Right cardiac atrium (tissue), 5 donors: ENCODE results near the gene ORAI2. TPM values are rescaled to one million over a fixed set of nuclear protein-coding genes. Genes with fewer than 3 reads are reported as not detected.
A peak's percentile ranks its signal among the peaks of the same experiment; 100 is the strongest.
"Not testable (repeated sequence)": the region's sequence is repeated elsewhere in the genome, so short reads cannot be mapped to it uniquely, and the experiment has no call there.

Experiments used
- ATAC-seq, 2 donors: fragments of 200-7000 bp; cut with Tn5 transposase; one replicate each; pipeline versions ENCODE4 v1.8.0 to v1.9.1; 2020; ENCODE audit warnings: moderate library complexity in 2 of 2, mild to moderate bottlenecking in 1 of 2
- DNase-seq, 3 donors: peaks; one replicate each; pipeline ENCODE4 v3.0.0-alpha.2; 2020
- H3K27ac ChIP-seq: one replicate; pipeline ENCODE4 v1.5.1; 2013; ENCODE audit warnings: mild to moderate bottlenecking, low read length, control low read depth, moderate library complexity
- H3K27me3 ChIP-seq: one replicate; pipeline ENCODE4 v1.6.1; 2013; ENCODE audit not compliant: control insufficient read depth, insufficient read depth
- H3K4me1 ChIP-seq: one replicate; pipeline ENCODE4 v1.6.1; 2013; ENCODE audit warnings: low read length; ENCODE audit not compliant: control insufficient read depth, insufficient read depth
- H3K4me3 ChIP-seq: one replicate; pipeline ENCODE4 v1.5.1; 2013; ENCODE audit warnings: low read length, control low read depth
- H3K9me3 ChIP-seq: one replicate; pipeline ENCODE4 v1.6.1; 2013; ENCODE audit warnings: low read length; ENCODE audit not compliant: control insufficient read depth
- WGBS: extraction: QIAGEN DNeasy Blood & Tissue Kit; methylation state at CpG from one replicate; pipeline ENCODE4 v1.1.7; 2013; 5-methylcytosine and 5-hydroxymethylcytosine counted together
- intact Hi-C, 4 donors: fragments of 100-400 bp; cut with DNase I; formaldehyde crosslinking; loops; one replicate each; pipeline versions ENCODE4 v1.11.0 to v1.14.0; 2022 to 2023
- polyA plus RNA-seq: library from polyadenylated mRNA; stranded (reverse); fragments of 200-250 nt; gene quantifications from one replicate; pipeline ENCODE4 v1.2.3, GENCODE V29; 2013
- total RNA-seq, 4 donors: library from RNA; stranded (reverse); fragmentation: NEBNext Ultra II Directional; extraction: Animal tissue kit (Norgen Biotek cat#: 25700); gene quantifications; one replicate each; pipeline ENCODE4 v1.2.1, GENCODE V29; 2021
- donor health status: healthy with polysubstance abuse.
- donor health status: DM: no; HTN: yes; CAD: no.
- donor health status: DM: no; HTN: no; CAD: no.
- donor health status: DM: no; HTN: yes; CAD: no; lungs with severe emphysema.
- donor health status: DM: yes; HTN: yes; CAD: no.

The ORAI2 gene
- total and polyA plus RNA-seq, 5 donors = 2.9 to 7.4 (median 4.3) TPM

- Histone ChIP-seq H3K4me3 (no peak overlapping the region), H3K27me3 (no peaks in the 10 kb centered on the region), H3K27ac (no peak overlapping the region), H3K9me3 (no peaks in the 10 kb centered on the region), H3K4me1 (peaks cover 2% of the 10 kb centered on the region)
- DNase-seq = no peak
- 95% methylated on average over 8 of the region's 8 CpGs for WGBS
- ATAC-seq = no peak
- intact Hi-C loops = loop anchor here in 1 of 4 donors (10.0 kb wide), 1 partner anchor 114 kb away; the partner anchor contains the start of gene SH2B2
These were observed 34.8 kb upstream of the ORAI2 start for GRCh38 chr7:102398543-102398942.

- 89% methylated on average over 5 of the region's 5 CpGs for WGBS
- DNase-seq (no peak), ATAC-seq (no peak)
- intact Hi-C loops = no loop called here
- no peak overlapping the region for H3K4me3 ChIP-seq
- no peak overlapping the region for H3K27ac ChIP-seq
- no peaks in the 10 kb centered on the region for H3K9me3 ChIP-seq
- peaks cover 2% of the 10 kb centered on the region for H3K4me1 ChIP-seq
- H3K27me3 ChIP-seq = no peaks in the 10 kb centered on the region
These were observed 33.0 kb upstream of the ORAI2 start for GRCh38 chr7:102400360-102400759.

DNA sequence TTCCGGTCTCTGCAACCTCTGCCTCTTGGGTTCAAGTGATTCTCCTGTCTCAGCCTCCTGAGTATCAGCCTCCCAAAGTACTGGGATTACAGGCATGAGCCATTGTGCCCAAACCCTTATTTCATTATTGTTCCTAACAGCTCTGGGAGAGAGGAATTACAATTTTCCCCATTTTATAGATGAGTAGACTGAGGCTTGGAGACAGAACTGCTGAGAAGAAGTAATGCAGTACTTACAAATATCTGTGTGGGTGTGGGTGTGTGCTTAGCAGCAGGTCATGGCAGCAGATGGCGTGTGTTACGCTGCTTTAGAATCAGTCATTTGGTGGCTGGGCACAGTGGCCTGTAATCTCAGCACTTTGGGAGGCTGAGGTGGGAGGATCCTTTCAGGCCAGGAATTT, 29.8 kb upstream of the ORAI2 start:
- no peaks in the 10 kb centered on the region for H3K4me1 ChIP-seq
- no peak overlapping the region for H3K27ac ChIP-seq
- H3K4me3 ChIP-seq = no peak overlapping the region
- intact Hi-C loops = no loop called here
- 96% methylated on average over 3 of the region's 3 CpGs for WGBS
- ATAC-seq = no peak
- no peaks in the 10 kb centered on the region for H3K27me3 ChIP-seq
- no peak for DNase-seq
- no peaks in the 10 kb centered on the region for H3K9me3 ChIP-seq

- H3K4me3 ChIP-seq = no peak overlapping the region
- intact Hi-C loops = no loop called here
- DNase-seq = no peak
These were observed 29.1 kb upstream of the ORAI2 start for GRCh38 chr7:102404005-102404861.

DNA sequence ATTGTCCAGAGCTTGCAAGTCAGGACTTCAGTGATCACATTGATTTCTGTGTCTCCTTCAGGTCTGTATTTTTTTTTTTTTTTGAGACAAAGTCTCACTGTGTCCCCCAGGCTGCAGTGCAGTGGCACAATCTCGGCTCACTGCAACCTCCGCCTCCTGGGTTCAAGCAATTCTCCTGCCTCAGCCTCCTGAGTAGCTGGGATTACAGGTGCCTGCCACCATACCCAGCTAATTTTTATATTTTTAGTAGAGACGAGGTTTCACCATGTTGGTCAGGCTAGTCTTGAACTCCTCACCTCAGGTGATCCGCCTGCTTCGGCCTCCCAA, 28.6 kb upstream of the ORAI2 start:
- intact Hi-C loops, H3K27me3 ChIP-seq, H3K4me1 ChIP-seq, H3K4me3 ChIP-seq, DNase-seq, H3K9me3 ChIP-seq, ATAC-seq, H3K27ac ChIP-seq: not testable (repeated sequence)
- 93% methylated on average over 5 of the region's 5 CpGs for WGBS

More at GRCh38 chr7:102404005-102404861, 29.1 kb upstream of the ORAI2 start:
- H3K27me3 ChIP-seq = no peaks in the 10 kb centered on the region
- peak; percentile 78 to 86 for ATAC-seq
- no peaks in the 10 kb centered on the region for H3K9me3 ChIP-seq
- H3K27ac ChIP-seq = no peak overlapping the region
- 69% methylated on average over 15 of the region's 15 CpGs for WGBS
- H3K4me1 ChIP-seq = no peaks in the 10 kb centered on the region

DNA sequence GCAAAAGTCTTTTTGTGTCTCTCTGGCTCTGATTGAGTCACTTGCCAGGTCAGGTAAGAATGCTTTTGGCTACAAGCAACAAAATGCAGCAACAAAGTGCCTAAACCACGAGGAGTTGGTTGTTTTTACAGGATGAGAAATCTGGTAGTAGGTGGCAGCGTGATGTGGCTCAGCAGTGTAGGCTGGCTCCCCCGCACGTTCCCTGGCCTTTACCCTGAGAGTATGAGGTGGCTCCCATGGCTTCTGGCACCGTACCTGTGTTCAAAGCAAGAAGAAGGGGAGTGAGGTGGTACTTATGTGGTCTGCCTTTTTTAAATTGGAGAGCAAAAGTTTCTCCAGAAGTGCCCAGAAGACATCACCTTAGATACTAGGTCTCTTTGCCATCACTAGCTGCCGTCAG, 25.5 kb upstream of the ORAI2 start:
- WGBS = 95% methylated on average over 6 of the region's 6 CpGs
- Histone ChIP-seq H3K9me3 (peaks cover 1% of the 10 kb centered on the region), H3K27me3 (no peaks in the 10 kb centered on the region), H3K4me1 (no peaks in the 10 kb centered on the region), H3K27ac (no peak overlapping the region), H3K4me3 (no peak overlapping the region)
- ATAC-seq = no peak
- no peak for DNase-seq
- intact Hi-C loops = no loop called here

DNA sequence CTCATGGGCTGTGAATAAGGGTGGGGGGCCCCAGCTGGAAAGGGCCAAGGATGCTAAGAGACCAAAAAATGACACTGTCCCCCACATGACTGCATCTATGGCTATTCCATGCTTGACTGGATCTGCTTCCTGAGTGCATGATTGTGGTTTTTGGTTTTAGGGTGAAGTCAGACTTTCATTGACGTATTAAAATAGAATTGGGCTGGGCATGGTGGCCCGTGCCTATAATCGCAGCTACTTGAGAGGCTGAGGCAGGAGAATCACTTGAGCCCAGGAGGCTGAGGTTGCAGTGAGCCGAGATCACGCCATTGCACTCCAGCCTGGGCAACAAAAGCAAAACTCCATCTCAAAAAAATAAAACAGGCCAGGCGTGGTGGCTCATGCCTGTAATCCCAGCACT, 24.8 kb upstream of the ORAI2 start:
- H3K27ac ChIP-seq, intact Hi-C loops, ATAC-seq, DNase-seq, H3K27me3 ChIP-seq, H3K9me3 ChIP-seq, H3K4me1 ChIP-seq, H3K4me3 ChIP-seq: not testable (repeated sequence)
- 93% methylated on average over 6 of the region's 6 CpGs for WGBS

GRCh38 chr7:102409340-102409739, 24.0 kb upstream of the ORAI2 start:
- H3K27ac ChIP-seq = no peak overlapping the region

DNA sequence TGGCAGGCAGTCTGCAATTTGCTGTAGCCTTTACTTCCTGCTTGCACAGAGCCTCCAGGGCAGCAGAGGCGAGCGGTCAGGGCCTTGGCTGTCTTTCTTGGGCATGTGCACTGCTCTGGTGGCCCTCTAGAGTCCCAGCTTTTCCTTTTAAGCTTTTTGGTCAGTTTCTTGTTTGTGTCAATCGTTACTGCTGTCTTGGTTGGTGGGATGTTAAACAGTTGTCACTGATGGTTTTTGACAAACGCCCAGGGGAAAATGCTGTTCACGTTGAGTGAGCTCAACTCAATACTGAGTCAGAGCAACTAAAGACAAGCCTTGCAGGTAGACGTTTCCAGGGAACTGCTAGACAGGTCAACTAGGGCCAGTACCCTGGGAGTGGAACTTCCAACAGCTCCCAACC, 23.3 kb upstream of the ORAI2 start:
- Histone ChIP-seq H3K9me3 (peaks cover 1% of the 10 kb centered on the region), H3K4me1 (no peaks in the 10 kb centered on the region), H3K27ac (no peak overlapping the region), H3K27me3 (no peaks in the 10 kb centered on the region), H3K4me3 (no peak overlapping the region)
- intact Hi-C loops = no loop called here
- ATAC-seq = no peak
- WGBS = 75% methylated on average over 6 of the region's 6 CpGs
- no peak for DNase-seq

More at GRCh38 chr7:102409340-102409739, 24.0 kb upstream of the ORAI2 start:
- DNase-seq (no peak), ATAC-seq (no peak)
- H3K4me1 ChIP-seq = no peaks in the 10 kb centered on the region
- WGBS = 98% methylated on average over 4 of the region's 4 CpGs
- peaks cover 1% of the 10 kb centered on the region for H3K9me3 ChIP-seq
- no peaks in the 10 kb centered on the region for H3K27me3 ChIP-seq
- no peak overlapping the region for H3K4me3 ChIP-seq
- intact Hi-C loops = no loop called here

- ATAC-seq (no peak), DNase-seq (no peak)
- H3K27ac ChIP-seq = no peak overlapping the region
- H3K9me3 ChIP-seq = peaks cover 1% of the 10 kb centered on the region
- intact Hi-C loops = no loop called here
- no peaks in the 10 kb centered on the region for H3K4me1 ChIP-seq
- no peaks in the 10 kb centered on the region for H3K27me3 ChIP-seq
- 99% methylated on average over 5 of the region's 5 CpGs for WGBS
- H3K4me3 ChIP-seq = no peak overlapping the region
These were observed 22.5 kb upstream of the ORAI2 start for GRCh38 chr7:102410918-102411317.

DNA sequence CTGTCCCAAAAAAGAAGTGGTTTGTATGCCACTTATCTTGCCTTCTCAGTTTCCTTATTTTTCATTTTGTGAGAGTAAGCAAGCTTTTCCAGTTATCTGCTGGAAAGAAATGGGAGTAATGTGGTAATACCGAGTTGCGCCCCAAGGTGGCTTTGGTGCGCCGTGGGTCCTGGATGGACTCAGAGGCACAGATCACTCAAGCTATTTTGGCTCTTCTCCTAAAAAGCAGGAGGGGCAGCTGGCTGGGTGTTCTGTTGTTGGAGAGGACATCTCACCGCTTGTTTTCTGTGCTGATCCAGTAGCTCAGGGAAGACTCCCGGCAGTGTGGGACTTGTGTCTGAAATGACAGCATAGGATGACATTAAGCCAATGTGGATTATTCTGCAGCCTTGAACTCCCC, 20.8 kb upstream of the ORAI2 start:
- Histone ChIP-seq H3K27me3 (no peaks in the 10 kb centered on the region), H3K4me3 (no peak overlapping the region), H3K9me3 (peaks cover 1% of the 10 kb centered on the region), H3K4me1 (no peaks in the 10 kb centered on the region), H3K27ac (no peak overlapping the region)
- intact Hi-C loops = no loop called here
- 37% methylated on average over 6 of the region's 6 CpGs for WGBS
- peak; percentile 78 to 84 for ATAC-seq
- DNase-seq = peak in 2 of 3 donors; percentile 70 to 76
